GM12891 (cell line): ENCODE results near the gene PIK3R1.

ENCODE experiments used
- POLR2A ChIP-seq: IDR thresholded peaks from 2 replicates; pipeline ENCODE4 v1.6.1; 2011; ENCODE audit warnings: low read depth, low read length, control low read depth
- POLR2AphosphoS5 ChIP-seq: IDR thresholded peaks from 2 replicates; pipeline ENCODE4 v1.6.1; 2011; ENCODE audit warnings: low read depth, low read length, control low read depth
- POU2F2 ChIP-seq: IDR thresholded peaks from 2 replicates; pipeline ENCODE4 v1.6.1; 2011; ENCODE audit warnings: low read depth, mild to moderate bottlenecking, control low read depth, low read length, moderate library complexity
- SPI1 ChIP-seq: IDR thresholded peaks from 2 replicates; pipeline ENCODE4 v1.6.1; 2011; ENCODE audit warnings: low read depth, low read length, control low read depth

GRCh38 chr5:68273717-68274409 lies 58.3 kb downstream of the PIK3R1 start:
- TF ChIP-seq POLR2A (peak; percentile 86), POLR2AphosphoS5 (peak; percentile 90), POU2F2 (peak; percentile 45; the same call in 1 of the 2 replicates), SPI1 (no peak)
